HT-29 (cell line): ENCODE measurements around the gene OSGEP. TPM values are rescaled to one million over a fixed set of nuclear protein-coding genes. Genes with fewer than 3 reads are reported as not detected.

ENCODE experiments used
- DNase-seq: peaks from one replicate; pipeline ENCODE4 v3.0.0-alpha.2; 2015; ENCODE audit warnings: low spot score
- total RNA-seq: library from RNA; depleted of rRNA; stranded (reverse); fragments of >200 nt; shearing (Covaris generic); gene quantifications from 2 replicates; pipeline ENCODE4 v1.2.3, GENCODE V29; 2014; rRNA removed

The OSGEP gene
- total RNA-seq: 44.2 and 44.5 TPM in 2 replicates

DNA sequence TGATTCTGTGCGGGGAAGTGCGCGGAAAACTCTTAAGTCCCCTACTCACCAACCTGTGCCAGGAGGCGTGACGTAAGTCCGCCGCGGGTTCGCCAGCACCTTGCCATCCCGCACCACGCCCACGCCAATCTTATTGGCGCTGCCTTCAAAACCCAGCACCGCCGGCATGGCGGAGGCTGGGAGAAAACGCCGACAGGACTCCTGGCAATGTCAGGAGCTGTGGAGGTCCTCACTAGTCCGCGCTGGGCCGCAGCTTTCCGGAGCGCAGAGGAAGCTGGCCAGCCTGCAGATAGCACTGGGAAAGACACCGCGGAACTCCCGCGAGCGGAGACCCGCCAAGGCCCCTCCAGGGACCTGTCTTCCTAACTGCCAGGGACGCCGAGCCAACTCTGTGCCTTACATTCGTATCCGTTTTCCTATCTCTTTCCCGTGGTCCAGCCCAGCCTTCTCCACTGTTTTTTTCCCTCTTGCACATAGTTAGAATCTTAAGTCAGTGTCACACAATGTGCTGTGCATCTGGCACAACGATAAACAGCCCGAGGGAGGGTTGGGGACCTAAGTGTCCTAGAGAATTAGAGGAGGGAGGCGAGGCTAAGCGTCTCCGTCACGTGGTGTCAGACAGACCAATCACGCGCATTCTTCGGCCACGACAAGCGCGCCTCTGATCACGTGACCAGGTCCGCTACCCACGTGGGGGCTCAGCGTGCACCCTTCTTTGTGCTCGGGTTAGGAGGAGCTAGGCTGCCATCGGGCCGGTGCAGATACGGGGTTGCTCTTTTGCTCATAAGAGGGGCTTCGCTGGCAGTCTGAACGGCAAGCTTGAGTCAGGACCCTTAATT lies at the start of gene OSGEP, which contains the start of gene APEX1:
Gene OSGEP, minus strand, starts transcription at position 297 of the 839 bp plus-strand sequence. Its CDS starts 129 bp downstream, at position 168.
Gene APEX1, plus strand, starts transcription at position 711 of the 839 bp plus-strand sequence. CDS start 420 bp downstream, outside the sequence.
- peak; percentile 96 for DNase-seq

- no peak for DNase-seq
Measured at GRCh38 chr14:20503898-20504297, 49.3 kb upstream of the OSGEP start.

- DNase-seq: no peak
Measured at GRCh38 chr14:20501346-20501745, 46.7 kb upstream of the OSGEP start.

DNA sequence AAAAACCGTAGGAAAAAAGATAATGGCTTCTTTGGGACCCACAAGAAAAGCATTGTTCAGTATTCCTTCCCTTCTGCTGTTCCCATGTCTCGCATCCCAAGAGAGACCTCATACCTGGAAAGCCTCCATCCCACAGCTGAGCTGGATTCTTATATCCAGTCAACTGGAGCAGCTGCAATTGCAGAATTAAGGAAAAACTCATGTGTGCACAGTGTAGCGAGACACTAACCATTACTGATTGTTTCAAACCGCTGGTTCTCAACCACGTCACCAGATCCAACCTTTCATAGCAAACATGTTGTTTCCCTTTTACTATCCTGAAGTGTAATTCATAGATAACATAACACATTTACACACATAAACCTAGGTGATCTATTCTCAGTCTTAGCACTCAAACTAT lies 45.3 kb upstream of the OSGEP start:
- no peak for DNase-seq

- DNase-seq: no peak
Measured at GRCh38 chr14:20499108-20499507, 44.5 kb upstream of the OSGEP start.

GRCh38 chr14:20498622-20499021 lies 44.0 kb upstream of the OSGEP start:
- no peak for DNase-seq

GRCh38 chr14:20494935-20495766 lies 40.5 kb upstream of the OSGEP start:
- peak; percentile 19 for DNase-seq

GRCh38 chr14:20493634-20494033 lies 39.0 kb upstream of the OSGEP start:
- peak; percentile 16 for DNase-seq

GRCh38 chr14:20492486-20492885 lies 37.9 kb upstream of the OSGEP start:
- DNase-seq: no peak

DNA sequence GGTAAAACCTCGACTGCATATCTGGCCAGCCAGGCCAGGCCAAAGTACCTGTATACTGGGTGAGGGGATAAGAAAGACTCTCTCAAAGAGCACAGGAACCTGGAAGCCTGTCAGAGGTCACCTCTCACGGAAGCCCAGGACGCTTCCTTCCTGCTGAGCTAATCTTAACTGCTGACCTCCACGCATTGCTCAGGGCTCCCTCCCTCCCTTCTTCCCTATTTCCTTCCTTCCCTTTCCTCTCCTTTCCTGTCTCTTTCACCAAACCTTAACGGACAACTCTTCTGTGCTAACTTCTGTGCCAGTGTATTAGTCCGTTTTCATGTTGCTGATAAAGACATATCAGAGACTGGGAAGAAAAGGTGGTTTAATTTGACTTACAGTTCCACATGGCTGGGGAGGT lies 36.0 kb upstream of the OSGEP start:
- DNase-seq: no peak

DNA sequence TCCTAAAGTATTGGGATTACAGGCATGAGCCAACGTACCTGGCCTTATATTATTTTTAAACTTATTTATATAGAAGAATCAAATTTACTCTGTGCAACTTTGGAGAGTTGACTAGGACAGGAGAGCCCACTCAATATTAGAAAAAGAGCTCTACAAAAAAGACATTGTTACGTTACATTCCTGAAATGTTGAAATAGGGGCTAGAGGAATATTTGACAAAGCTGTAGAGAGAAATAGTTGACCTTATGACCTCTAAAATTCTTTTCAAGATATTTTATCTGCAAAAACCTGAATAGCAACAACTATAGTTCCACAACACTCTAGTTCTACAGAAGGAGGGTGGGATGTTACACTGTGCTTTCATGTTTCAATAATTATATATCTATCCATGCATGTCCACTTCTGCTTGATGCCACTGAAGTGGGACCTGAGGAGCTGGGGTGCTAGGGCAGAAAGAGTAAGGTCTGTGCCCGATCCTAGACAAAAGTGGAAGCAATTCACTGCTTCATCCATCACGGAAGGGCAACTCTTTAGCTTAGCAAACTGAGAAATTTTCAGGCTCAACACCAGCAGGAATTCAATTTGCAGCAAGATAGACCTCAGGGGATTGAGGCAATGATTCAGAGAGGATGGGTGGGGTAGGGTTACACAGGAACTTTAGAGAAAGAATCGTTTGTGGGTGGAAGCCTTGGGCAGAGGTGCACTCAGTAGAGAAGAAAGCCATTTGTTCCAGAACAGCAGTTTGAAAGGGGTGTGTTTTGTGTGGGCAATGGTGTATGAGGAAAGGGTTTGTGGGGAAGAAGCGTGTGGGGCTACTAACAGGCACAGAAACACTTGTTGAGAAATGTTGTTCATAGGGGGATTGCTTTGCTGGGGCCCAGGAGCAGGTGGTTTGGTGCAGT lies 34.7 kb upstream of the OSGEP start:
- DNase-seq: no peak

DNA sequence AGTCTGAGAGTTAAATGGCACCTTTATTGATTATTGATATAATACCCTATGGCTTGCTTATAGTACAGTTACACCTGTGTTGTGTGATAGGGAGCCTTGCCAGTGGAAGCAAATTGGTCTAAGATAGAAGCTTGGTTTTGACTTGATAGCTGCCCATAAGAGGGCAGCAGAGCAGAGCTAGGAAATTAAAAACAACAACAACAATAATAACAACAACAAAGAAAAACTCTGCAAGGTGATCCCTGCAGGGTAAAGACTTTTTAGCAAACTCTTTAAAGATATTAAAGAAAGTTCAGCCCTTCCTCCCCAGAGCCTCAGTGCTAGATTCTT lies 32.7 kb upstream of the OSGEP start:
- no peak for DNase-seq

- DNase-seq: no peak
Measured at GRCh38 chr14:20486684-20487395, 32.2 kb upstream of the OSGEP start.

DNA sequence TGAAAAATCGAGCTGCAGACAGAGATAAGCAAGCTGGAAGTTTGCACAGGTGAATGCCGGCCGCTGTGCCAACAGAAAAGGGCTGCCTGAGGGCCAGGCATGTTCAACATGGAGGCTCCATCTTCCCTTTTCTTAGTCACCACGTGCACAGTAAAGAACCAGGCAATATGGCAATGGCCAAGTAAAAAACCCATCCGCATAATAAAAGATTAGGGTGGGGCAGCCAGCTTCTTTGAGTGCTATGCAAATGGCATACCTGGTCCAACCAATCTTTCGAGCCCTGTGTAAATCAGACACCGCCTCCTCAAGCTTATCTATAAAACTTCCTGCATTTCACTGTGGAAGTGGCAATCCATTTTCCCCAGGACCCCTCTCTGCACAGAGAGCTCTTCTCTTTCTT lies 31.3 kb upstream of the OSGEP start:
- DNase-seq: no peak

GRCh38 chr14:20482382-20482781 lies 27.8 kb upstream of the OSGEP start:
- no peak for DNase-seq

GRCh38 chr14:20478894-20479293 lies 24.3 kb upstream of the OSGEP start:
- DNase-seq: no peak

DNA sequence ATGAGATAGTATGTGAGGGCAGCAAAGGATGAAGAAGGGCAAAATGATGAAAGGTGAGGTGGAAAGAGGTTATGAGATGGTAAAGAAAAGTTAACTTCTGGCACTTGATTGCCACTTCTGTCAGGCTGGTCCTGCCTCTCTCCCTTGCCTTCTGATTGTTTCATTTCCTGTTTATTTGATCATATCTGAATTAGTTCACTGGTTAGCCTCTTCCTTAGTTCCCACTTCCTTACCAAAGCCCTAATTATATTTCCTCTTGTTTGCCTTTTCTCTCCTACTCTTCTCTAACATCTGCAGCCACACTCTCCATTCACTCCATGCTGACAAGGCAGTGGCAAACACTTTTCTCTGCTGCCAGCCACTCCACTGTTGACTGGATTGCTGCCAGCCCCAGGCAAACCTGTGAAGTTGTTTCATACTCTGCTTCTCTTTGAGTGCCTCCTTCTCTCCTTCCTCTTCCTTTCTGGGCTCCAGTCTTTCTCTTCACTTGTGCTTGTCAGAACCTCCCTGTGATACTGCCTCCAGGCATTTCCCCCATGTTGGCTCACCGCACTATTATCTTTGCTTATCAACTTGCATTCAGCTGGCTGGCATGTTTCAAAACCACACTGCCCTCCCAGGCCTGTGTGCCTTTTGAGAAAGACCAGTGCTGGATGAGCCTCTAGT lies 22.7 kb upstream of the OSGEP start:
- no peak for DNase-seq

- DNase-seq: no peak
Measured at GRCh38 chr14:20476776-20477175, 22.2 kb upstream of the OSGEP start.

- DNase-seq: no peak
Measured at GRCh38 chr14:20472536-20473169, 18.0 kb upstream of the OSGEP start.

DNA sequence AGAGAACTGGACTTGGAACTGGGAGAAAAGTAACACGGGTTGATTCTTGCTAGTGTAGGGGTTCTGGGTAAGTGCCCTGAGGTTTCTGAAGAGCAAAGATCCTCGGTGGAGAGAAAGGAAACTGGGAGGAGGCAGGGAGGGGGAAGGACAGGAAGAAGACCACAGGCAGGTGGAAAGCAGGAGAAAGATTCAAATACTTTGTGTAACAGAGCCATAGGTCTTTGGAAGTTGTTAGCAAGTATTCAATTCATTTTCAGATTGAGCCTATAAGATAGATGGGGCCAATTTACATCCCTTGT lies 15.9 kb upstream of the OSGEP start:
- no peak for DNase-seq
